Fibroblast of skin of left quadriceps (primary cell): ENCODE data around the gene TMEM131.
A peak's percentile ranks its signal among the peaks of the same experiment; 100 is the strongest.

ENCODE experiments used
- DNase-seq, 2 experiments: peaks; one replicate each; pipeline ENCODE4 v3.0.0-alpha.2; 2013; ENCODE audit warnings: low read depth in 2 of 2

The TMEM131 gene

DNA sequence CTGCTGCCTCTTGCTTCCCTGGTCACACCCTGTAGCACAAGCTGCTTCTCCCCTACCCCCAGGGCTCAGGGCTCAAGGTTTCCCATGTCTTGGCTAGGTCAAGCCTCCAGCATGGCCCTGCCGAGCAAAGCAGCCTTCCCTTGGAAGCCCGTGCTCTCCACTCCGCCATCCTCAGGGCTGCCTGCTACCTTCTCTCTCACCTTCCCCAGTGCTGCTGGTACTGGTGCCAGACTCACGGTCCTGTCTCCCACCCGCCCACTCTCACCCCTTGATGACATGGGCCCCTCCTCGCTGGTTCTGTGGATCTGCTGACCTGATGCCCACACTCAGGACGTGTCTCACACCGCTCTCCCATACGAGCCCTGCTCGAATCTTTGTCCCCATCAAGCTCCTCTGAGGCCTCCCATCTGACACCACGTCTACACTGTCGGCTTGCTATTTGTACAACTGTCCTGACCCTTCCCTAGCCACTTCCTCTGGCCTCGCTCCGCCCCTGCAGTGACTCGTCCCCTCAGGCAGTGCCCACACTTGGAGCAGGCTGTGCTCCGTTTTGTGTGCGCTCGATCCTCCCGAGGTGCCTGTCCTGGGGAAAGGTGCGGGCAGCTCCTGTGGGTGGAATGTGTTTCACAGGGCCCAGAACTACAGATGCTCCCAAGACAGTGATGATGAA lies 232.4 kb downstream of the TMEM131 start:
- DNase-seq, result no peak

DNA sequence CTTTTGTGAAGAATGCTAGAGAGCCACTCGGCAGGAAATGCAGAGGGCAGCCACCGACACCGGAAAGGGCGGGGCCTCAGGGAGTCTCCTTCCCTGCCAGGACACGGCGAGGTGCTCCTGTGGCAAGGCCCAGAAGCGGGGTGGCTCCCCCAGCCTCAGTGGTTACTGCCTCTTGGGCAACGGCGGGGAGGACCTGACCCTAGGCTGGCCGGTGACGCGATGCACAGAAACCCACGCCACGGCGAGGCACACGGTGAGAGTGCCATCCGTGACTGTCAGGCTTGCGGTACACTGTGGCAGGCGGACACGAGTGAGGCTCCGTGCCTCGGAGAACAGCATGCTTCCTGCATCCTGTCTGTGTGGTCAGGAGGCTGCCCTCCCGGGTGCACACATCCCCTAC lies 234.6 kb downstream of the TMEM131 start:
- DNase-seq, result no peak

DNA sequence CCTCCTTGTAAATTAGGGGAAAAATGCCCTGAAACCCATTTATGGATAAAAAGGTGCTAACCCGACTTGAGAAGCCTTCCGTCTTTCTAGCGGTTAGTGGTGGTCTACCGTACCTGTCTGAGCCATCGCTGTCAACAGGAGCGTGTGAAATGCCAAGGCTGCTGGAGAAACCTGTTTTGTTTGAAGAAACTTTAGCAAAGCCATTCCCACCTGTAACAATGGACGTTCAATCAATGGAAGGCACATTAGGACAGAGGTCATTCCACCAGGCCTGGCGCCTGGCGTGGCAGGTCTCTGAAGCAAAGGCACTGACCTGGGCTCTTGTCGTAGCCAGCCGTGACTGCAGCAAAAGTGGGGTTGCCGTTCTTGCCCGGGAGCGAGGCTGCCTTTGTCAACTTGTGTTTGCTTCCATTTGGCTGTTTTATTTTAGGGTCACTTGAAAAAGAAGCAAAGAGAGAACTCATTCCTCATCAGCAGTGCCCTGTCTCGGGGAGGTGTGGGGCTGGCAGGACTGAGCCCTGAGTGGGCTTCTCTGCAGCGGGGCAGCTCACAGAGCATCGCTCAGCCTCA lies 235.2 kb downstream of the TMEM131 start:
- no peak for DNase-seq

DNA sequence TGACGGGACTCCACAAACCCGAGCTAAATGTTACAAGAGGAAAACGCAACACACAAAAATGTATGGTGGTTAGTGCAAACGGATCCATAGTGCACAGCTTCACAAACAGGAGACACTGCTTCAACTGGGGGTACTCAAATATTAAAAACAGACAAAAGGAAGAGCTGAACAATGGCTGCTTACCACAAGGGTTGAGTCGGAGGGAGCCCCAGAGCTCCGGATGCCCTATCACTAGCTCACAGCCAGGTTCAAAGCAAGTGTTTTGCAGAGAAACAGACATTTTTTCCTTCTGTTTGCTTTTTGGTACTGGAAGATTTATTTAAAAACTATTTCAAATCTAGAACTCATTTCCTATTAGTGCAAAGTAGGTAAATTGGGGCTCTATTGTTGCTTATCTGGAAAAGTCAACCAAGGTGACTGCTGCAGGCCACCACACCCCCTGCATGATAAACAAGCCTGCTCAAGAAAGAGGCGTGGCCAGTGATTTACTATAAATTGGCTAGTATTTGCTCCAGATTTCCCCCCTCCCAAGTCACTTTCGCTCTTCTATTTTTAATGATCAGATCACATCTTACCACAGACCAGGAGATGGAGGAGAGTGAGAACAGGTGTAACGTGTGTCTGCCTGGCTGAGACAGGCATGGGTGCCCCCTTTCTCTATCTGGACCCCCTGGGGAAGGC lies 235.9 kb downstream of the TMEM131 start:
- no peak for DNase-seq

DNA sequence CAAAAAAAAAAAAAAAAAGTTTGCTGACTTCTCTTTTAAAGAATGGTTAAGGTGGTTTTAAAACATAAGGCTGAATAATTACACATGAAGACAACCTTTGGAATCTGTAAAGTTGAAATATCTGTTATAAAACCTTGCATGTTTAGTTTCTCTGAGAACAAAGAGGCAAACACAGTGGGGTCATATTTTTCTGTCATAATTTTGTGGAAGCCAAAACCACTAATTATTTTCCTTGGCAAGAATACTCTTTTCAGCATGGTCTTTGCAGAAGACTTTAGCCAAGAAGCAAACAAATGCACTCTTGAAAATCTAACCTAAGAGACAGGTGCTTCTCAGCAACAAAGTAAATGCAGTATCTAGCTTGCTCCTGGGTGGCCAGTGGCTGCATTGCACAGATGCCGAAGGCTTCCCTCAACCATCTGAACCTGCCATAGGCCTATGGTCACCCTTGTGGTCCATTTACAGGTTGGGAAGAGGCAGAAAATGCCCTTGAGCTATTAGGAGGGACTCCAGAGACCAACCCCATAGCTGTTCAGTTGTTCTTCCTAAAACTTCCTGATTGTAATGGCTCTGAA lies 237.5 kb downstream of the TMEM131 start:
- no peak for DNase-seq

DNA sequence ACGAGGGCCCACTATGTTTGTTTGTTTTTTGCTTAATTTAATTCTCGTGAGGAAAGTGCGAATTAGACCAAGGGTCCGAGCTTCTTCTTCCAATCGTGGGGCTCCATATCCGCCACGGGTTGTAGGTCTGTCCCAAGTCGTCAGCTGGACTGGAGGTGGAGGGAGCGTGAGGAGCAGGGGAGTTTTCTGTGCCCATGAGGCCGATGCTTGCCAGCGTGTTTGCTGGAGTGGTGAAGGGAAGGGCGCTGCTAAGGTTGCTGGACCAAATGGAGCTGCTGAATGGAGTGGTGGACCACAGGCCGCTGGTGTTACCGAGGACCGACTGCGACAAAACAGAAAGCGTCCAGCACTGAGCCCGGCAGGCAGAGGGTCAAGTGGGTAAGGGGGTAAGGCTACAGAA lies 238.7 kb downstream of the TMEM131 start:
- DNase-seq, result no peak

DNA sequence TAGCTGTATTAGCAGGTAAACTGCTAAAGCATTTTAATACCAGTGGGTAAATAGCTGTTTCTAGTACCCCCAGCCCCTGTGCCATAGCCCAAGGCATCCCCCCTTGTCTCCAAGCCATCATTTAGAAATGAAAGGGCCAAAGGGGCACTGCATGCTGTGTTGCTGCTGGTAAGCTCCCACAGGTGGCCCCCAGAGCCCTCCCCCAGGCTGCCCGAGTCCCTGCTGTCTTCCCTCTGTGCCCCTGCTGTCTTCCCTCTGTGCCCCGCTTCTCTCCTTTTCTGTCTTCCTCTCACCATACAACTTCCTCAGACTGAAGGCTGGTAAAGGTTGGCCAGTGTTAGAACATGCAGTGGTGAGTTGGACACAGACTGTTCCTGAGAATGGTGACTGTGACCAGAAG lies 240.3 kb downstream of the TMEM131 start:
- no peak for DNase-seq

DNA sequence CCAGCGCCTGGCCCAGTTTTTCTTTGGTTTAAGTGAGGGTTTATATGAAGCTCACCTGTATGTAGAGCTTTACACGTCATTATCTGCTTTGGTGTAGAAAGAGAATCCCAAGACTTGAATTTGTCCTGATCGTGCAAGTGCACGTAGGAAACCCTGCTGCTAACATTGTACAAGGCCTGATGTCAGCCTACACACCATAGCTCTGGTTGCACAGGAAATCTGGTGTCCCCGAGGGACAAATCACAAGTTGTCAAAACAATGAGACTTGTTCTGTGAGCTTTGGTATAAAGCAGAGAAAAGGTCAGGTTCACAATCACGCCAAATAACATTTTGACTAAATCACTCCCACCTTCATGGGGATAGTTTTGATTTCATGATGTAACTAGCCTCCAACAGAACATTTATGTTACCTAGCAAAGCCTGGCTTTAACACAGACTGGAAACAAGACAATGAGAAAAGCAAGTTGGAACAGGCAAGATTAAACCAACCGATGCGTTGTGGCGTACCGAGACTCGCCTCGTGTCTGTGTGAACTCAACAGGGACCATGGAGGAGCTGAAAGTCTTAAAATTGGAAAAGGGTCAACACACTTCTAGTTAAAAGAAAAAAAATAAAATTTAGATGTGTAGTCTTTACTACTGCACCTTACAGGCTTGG lies 240.9 kb downstream of the TMEM131 start:
- no peak for DNase-seq

DNA sequence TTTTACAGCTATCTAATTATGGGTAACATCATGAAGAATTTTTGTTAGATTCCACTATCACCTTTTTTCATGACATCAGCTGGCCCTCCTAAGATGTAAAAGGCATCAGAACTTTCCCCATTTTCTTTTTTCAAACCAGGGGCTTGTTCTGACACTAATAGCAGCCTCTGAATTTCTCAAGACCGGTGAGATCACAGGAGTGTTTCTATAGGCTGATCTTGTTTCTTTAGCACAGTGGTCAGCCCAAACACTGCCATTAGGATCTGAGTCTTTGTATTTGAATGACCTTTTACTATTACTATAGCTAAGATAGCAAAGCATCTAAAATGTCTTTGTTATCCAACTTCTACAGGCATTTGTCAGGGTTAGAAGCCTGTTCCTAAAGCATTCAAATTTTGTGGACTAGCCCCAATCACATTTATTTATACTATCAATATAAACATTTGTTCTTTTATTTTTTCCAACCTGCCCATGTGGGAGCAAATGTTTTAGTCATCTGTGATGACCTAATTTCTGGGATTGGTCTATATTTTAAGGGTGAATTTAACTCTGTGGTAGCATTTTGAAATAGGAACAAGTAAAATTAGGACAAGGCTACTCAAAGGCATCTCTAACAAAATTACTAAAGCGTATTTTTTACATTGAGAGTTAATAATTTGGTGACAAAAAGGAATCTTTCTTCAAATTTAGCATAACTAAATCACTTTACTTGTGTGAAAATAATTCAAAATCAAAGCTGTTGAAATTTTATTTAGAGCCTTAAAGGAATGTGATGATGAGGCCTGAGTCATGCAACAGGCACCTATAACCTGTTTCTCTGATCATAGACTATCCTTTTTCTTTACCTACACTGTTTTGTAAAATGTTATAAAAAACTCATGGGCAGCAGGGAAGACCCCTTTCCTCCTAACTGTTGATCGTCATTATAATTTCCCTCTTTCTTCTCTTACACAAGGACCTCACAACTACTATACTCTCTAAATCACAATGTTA lies 243.1 kb downstream of the TMEM131 start:
- no peak for DNase-seq

DNA sequence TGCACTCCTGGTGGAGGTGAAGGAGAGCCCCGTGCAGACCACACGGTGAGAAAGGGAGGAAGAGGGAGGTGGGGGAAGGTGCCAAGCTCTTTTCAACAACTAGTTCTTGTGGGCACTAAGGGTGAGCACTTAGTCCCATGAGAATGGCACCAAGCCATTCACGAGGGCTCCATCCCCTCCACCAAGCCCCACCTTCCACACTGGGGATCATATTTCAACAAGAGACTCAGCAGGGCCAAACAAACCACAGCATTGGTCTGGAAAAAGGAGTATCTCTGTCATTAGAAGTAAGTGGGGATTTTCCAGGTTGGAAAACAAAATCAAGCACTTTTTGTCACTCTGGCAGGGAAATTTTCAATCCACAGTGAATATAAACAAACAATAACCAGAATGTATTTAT lies 244.0 kb downstream of the TMEM131 start:
- no peak for DNase-seq

DNA sequence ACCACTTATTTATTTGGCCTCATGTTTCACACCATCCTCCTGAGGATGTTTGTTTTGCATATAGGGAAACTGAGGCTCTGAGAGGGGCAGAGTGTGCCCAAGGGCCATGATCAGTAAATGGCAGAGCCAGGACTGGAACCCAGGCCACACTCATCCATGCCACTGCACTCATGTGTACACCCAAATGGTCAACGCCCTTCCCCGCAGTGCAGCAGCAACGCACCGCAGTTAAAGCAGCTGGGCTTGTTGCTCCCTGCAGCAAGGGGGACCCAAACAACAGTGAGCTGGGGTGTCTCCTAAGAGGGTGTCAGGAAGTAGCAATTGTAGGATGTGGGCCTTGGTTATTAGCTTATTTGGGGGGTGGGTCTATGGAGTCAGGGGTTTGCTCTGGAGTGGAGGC lies 245.7 kb downstream of the TMEM131 start:
- DNase-seq, result no peak

DNA sequence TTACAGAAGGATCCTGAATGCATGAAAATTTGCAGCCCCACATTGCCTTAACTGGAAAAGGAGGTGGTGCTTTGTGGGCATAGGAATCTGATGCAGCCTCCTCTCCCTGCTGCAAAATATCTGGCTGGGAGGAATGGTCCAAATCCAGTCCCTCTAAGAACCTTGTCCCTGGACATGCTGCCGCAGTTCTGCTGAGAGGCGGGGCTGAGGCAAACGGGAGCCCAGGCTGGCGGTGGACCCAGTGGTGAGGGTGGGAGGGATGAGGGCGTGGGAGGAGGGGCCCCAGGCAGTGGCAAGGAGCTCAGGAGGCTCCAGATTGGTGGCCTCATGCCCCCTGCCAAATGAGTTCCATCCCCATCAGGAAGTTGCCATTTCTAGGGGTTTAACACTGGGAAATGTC lies 246.2 kb downstream of the TMEM131 start:
- no peak for DNase-seq

DNA sequence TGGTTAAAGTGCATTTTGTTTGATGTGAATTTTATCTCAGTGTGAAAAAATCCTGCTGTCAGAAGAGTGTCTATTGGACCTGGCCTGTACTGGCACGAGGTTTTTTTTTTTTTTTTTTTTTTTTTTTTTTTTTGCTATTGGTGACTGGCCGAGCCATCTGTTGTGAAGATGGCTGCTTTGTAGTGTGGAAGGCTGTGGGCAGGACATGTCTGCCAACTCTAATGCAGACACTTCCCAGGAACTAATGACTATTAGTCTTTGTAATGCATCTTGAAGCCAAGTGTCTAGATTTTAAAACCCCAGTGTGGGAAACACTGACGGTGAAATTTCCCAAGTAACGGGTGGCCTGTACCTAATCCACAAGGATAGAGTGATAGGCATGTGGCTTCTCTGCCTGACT lies 248.0 kb downstream of the TMEM131 start:
- DNase-seq, result no peak

DNA sequence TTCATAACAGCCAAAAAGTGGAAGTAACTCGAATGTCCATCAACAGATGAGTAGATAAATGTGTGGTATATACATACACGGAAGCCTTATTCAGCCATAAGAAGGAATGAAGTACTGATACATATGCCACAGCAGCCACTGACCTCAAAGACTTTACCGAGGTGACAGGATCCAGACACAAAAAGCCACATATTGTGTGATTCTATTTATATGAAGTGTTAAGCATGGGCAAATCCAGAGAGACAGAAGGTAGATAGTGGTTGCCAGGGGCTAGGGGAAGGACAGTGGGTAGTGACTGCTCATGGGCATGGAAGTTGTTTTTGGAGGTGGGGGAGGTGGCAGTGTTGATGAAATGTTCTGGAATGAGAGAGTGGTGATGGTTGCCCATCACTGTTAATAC lies 248.5 kb downstream of the TMEM131 start:
- no peak for DNase-seq

DNA sequence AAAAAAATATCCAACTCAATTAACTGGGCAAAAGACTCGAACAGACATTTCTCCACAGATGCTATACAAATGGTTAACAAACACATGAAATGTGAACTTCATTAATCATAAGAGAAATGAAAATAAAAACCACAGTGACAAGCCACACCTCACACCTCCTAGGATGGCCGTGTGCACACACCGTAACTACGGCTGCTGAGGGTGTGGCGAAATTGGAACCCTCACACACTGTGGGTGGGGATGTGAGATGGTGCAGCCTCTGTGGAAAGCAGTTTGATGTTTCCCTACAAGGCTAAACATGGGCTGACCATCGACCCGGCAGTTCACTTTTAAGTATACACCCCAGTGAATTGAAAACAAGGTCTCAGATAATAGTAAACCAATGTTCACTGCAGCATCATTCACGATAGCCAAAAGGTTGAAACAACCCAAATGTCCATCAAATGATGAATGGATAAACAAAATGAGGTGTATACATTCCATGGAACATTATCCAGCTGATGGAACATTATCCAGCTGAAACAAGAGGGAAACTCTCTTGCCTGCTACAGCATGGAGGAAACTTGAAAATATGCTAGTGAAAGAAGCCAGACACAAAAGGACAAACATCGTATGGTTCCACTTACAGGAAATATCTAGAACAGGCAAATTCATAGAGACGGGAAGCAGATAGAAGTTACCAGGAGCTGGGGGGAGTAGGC lies 250.1 kb downstream of the TMEM131 start:
- DNase-seq, result no peak

DNA sequence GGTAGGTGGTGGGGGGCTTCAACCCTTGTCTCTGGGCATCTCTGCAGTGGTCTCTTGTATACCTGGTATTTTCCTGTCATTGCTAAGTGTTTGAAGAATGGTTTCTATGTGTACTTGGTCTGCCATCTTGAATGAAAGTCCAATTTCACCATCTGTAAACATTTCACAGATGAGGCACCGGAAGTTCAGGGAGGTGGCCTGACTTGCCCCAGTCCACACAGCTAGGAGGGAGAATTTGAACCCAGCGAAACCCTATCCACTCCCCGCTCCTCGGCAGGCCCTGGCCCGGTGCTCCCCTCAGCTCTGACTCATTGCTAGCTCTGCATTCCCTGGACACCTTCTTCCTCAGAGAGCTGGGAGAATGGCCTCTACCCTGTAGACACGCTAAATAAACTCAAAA lies 251.8 kb downstream of the TMEM131 start:
- no peak for DNase-seq

DNA sequence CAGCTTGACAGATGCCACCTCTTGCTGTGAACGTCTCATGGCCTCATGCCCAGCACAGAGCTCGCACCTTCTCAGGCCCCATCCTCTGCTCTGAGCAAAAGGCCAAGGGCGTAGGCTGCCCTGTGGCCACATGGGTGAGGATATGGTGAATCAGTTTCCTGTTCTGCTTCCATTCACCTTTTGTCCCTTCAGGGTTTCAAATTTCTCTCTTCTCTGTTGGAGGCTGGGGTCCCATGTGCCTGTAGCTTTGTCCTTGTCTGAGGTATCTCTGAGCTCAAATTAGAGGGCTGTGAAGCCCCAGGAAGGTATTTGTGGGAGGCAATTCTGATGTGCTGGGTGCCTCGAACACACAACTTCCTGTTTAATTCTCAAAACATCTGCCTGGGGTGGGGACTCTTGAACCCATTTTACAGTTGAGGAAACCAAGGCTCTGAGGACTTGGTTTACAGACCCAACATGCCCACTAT lies 253.3 kb downstream of the TMEM131 start:
- DNase-seq, result no peak

DNA sequence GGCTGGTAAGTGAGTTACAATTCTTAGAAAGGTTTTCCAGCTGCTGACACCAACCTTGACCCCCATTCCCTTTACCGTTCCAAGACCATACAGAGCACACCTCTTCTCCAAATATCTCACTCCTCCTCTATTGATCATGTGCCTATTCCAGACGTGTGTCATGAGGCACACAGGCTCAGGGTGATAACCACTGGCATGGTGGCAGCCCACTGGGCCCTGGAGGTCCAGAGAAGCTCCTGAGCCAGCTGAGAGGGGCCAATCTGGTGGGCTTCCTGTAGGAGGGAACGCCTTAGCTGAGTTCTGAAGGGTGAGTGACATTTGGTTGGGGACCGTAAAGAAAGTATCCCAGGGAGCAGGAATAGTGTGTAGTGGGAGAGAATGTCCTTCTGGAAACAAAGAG lies 254.1 kb downstream of the TMEM131 start:
- no peak for DNase-seq

DNA sequence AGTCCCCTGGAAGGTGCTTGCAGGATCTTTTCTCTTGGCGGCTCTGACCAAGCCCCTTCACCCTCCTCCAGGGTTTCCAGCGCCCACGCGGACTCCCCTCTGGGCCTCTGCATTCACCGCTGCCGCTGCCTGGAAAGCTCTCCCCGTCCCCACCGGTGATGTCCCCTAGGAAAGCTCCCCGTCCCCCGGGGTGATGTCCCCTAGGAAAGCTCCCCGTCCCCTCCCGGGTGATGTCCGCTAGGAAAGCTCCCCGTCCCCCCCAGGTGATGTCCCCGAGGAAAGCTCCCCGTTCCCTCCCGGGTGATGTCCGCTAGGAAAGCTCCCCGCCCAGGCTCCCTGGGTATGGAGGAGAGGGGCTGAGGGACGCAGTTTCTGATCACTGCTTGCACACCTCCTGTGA lies 254.5 kb downstream of the TMEM131 start:
- DNase-seq, result no peak

DNA sequence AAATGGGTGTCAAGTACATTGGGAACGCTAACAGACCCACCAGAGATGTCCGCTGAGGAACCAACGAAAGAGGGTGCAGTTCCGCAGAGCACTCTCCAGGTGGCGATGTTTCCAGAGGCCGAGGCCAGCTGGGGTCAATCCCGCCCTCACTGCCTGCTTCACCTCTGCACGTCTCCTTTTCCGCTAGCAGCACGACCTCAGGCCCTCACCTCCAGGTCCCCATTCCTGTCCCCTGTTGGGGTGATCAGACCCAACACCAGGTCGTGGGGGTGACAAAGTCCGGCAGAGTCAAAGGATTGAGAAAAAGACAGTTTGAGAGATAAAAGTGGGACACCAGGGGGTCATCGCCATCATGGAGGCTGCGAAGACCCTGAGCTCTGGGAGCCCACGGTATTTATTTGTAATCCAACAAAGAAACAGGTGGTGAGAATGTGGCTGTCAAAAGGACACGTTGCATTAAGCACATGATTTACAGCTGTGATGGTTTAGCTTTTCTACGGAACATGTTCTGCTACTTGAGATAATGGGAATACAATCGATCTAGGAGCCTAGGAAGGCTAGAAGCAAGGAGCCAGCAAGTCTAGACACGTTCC lies 255.1 kb downstream of the TMEM131 start:
- peak in 1 of 2 experiments; percentile 3 for DNase-seq
